Measurements from ENCODE around the gene PSMD3.
"Not testable (repeated sequence)": the region's sequence is repeated elsewhere in the genome, so short reads cannot be mapped to it uniquely, and the experiment has no call there.

PSMD3 gene

DNA sequence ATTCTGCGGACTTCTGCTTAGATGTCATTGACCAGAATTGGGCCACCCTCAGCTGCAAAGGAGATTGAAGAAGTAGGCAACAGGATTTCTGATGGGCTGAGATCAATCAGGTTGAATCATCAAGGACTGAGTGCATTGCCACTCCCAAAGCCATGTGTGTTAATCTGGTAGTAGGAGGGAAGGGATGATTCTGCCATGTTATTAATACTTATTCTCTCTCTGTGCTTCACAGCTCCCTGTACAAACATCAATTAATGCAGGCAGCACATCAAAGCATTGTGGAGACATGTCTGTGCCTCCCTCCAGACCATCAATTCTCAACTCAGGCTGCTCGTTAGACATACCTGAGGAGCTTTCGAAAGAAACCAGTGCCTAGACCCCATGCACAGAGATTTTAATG lies 41.5 kb upstream of the PSMD3 start:
- TF ChIP-seq, protein P1, sequence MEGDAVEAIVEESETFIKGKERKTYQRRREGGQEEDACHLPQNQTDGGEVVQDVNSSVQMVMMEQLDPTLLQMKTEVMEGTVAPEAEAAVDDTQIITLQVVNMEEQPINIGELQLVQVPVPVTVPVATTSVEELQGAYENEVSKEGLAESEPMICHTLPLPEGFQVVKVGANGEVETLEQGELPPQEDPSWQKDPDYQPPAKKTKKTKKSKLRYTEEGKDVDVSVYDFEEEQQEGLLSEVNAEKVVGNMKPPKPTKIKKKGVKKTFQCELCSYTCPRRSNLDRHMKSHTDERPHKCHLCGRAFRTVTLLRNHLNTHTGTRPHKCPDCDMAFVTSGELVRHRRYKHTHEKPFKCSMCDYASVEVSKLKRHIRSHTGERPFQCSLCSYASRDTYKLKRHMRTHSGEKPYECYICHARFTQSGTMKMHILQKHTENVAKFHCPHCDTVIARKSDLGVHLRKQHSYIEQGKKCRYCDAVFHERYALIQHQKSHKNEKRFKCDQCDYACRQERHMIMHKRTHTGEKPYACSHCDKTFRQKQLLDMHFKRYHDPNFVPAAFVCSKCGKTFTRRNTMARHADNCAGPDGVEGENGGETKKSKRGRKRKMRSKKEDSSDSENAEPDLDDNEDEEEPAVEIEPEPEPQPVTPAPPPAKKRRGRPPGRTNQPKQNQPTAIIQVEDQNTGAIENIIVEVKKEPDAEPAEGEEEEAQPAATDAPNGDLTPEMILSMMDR (IDR thresholded peaks at IDR 0.05; ENCODE audit: low read depth, low read length, missing control alignments), result no peak
- no peak overlapping the region for H3K4me3 ChIP-seq (replicated peaks; ENCODE audit: low read depth, low read length)
- DNase-seq (ENCODE audit: extremely low read depth, low read depth), result no peak

DNA sequence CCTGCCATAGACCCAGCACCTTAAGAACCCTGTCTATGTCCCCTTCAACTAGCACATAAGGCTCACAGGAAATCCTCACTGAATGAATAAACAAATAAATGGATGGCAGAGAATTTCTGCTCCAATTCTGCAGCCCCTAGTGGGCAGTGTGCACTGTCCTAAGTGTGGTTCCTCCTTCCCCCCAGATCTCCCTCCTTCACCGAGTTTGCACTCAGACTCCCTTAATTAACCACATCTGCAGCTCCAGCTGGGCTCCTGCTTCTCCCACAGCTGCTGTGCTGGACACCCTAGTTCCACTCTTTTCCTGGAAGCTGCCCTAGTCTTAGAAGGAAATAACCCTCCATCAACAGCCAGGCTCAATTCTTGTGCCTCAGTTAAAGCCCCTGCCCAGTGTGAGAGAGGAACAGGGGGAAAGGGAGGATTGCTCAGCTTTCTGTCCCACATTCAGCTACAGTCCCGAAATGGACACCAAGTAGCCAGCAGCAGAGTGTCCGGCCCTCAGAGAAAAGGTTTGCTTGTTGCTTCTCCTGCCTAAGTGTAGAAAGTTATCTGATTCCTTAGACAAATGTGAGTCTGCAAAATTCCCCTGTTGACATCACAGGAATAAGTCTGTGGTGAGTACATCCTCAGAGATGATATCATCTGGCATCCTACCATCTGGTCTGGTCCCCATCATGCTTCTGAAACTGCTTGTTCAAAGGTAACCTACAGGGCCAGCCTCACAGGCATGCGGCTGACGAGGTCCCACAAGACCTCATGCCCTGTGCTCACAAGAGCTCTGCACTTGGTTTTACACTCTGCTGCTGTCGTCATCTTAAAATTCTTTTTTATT lies 40.8 kb upstream of the PSMD3 start:
- peak; percentile 79 for DNase-seq (ENCODE audit: extremely low read depth, low read depth)
- no peak overlapping the region for H3K4me3 ChIP-seq (replicated peaks; ENCODE audit: low read depth, low read length)
- TF ChIP-seq, protein P1 (IDR thresholded peaks at IDR 0.05; ENCODE audit: low read depth, low read length, missing control alignments), result peak; percentile 82

DNA sequence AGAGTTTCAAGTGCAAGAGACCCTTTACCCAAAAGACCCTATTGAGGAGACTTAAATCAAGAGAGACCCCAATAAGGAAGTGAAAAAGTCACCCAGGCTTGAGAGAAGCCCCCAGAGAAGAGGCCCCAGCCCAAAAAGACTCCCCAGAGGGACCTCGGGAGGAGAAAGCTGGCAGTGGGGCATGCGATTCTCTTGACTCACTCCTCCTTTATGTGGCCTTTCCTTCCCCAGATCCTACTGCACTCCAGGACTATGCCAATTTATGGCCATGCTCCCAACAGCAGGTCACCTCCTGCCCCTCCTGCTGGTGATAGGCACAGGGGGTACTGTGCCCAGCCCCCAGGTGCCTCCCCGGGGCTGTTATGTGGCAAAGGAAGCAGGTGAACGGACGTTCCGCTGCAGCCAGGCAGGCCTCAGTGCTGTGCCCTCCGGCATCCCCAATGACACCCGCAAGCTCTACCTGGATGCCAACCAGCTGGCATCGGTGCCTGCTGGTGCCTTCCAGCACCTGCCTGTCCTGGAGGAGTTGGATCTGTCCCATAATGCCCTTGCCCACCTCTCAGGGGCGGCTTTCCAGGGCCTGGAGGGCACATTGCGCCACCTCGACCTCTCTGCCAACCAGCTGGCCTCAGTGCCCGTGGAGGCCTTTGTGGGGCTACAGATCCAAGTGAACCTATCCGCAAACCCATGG lies 36.8 kb upstream of the PSMD3 start:
- no peak overlapping the region for H3K4me3 ChIP-seq (replicated peaks; ENCODE audit: low read depth, low read length)
- TF ChIP-seq, protein P1 (IDR thresholded peaks at IDR 0.05; ENCODE audit: low read depth, low read length, missing control alignments), result no peak
- no peak for DNase-seq (ENCODE audit: extremely low read depth, low read depth)

DNA sequence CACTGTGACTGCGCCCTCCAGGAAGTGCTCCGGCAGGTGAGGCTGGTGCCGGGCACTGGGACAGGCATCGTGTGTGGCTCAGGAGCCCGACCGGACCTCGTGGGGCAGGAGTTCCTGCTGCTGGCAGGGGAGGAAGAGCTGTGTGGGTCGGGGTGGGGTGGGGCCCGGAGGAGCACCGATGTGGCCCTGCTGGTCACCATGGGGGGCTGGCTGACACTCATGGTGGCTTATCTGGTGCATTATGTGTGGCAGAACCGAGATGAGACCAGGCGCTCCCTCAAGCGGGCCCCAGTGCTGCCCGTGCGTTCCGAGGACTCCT lies 36.3 kb upstream of the PSMD3 start:
- TF ChIP-seq, protein P1 (IDR thresholded peaks at IDR 0.05; ENCODE audit: low read depth, low read length, missing control alignments), result no peak
- no peak for DNase-seq (ENCODE audit: extremely low read depth, low read depth)
- H3K4me3 ChIP-seq (replicated peaks; ENCODE audit: low read depth, low read length), result no peak overlapping the region

DNA sequence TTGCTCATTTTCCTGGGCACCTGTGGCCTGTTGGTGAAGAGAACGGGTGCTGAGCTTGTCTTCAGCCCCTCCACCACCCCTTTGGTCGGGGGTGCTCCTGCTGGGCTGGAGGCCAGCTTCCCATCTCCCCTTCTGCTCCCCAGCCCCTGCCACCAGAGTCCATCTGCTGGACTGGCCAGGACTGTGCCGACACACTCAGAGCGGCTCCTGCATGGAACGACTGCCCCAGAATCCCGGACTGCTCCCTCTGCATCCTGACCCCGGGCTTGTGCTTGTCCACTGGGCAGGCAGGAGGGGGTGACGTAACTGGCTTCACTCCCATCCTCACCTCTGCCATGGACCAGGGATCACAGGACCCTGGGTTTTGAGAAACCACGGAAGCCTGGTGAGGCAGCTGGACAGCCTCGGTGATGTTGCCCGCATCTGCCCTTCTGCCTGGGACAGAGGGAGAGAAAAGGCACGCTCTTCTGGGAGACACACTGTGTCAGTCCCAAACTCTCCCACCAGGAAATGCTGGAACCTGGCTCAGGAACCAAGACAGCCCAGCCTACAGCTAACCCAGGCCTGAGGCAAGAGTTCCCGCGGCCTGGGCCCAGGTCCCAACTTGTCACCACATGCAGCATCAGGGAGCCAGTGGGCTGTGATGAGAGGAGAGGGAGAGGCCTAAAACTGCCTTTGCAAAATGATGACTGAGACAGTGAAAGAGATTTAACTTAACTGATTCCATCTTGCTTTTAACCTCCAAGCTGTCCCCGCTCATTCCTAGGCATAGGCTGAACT lies 33.9 kb upstream of the PSMD3 start:
- H3K4me3 ChIP-seq (replicated peaks; ENCODE audit: low read depth, low read length), result no peak overlapping the region
- TF ChIP-seq, protein P1 (IDR thresholded peaks at IDR 0.05; ENCODE audit: low read depth, low read length, missing control alignments), result no peak
- no peak for DNase-seq (ENCODE audit: extremely low read depth, low read depth)

DNA sequence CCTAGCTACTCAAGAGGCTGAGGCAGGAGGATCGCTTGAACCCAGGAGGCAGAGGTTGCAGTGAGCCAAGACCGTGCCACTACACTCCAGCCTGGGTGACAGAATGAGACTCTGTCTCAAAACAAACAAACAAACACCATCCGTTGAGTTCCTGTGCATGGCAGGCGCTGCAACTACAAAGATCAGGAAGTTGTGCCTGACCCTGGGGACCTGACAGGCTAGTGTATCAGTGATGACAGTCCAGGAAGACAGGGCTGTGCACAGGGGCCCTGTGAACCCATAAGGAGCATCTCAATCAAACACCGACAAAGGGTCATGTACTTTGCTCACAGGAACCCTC lies 32.1 kb upstream of the PSMD3 start:
- H3K4me3 ChIP-seq (replicated peaks; ENCODE audit: low read depth, low read length), result not testable (repeated sequence)

DNA sequence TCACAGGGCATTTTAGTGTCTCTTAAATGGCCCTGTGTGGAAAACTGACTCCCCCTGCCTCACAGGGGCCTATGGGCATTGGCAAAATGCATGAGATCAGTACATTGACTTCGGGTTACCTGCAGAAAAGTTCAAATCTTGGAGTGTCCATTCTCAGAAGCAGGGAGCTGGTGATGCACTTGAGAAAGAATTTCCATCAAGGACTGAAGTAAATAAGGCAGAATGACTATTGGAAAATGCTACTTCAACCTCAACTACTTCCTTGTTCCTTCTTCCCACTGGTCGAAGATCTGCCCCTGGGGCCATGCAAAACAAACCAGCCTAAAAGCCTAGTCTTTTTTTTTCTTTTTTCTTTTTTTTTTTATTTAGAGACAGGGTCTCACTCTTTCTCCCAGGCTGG lies 31.6 kb upstream of the PSMD3 start:
- TF ChIP-seq, protein P1 (IDR thresholded peaks at IDR 0.05; ENCODE audit: low read depth, low read length, missing control alignments), result no peak
- DNase-seq (ENCODE audit: extremely low read depth, low read depth), result no peak
- no peak overlapping the region for H3K4me3 ChIP-seq (replicated peaks; ENCODE audit: low read depth, low read length)

More for the DNA sequence above, 32.1 kb upstream of the PSMD3 start:
- not testable (repeated sequence) for DNase-seq (ENCODE audit: extremely low read depth, low read depth)
